GM19025 (cell line): Measurements from ENCODE around the gene R3HDM2.

Experiments
- ATAC-seq: cut with Tn5 transposase; IDR thresholded peaks from one replicate; pipeline ENCODE4 v1.9.1; 2021; ENCODE audit warnings: mild to moderate bottlenecking, low read depth, moderate library complexity; ENCODE audit not compliant: unreplicated experiment

The R3HDM2 gene

DNA sequence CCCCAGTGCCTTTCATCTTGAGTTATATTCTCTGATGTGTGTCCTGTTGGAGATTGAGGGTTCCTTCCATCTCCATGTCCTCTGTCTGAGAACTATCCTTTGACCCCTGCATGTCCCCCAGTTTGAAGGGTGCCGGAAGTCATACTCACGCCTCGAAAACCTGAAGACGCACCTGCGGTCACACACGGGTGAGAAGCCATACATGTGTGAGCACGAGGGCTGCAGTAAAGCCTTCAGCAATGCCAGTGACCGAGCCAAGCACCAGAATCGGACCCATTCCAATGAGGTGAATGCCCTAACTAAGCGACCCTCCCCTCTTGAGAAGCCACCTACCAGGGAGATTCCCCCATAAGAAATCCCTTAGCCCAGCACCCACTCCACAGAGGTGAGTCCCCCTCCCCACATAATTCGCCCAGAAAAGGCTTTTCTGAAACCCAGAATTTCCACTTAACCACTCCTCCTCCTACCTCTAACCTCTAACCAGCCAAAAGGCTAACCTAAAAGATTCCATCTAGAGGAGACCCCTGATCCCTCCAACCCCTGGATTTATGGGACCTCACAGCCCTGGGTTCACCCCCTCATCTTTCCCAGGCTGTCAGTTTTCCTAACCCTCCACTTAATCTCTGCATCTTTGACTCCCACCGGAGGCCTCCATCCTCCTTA is 36.5 kb upstream of the R3HDM2 start:
- no peak for ATAC-seq

DNA sequence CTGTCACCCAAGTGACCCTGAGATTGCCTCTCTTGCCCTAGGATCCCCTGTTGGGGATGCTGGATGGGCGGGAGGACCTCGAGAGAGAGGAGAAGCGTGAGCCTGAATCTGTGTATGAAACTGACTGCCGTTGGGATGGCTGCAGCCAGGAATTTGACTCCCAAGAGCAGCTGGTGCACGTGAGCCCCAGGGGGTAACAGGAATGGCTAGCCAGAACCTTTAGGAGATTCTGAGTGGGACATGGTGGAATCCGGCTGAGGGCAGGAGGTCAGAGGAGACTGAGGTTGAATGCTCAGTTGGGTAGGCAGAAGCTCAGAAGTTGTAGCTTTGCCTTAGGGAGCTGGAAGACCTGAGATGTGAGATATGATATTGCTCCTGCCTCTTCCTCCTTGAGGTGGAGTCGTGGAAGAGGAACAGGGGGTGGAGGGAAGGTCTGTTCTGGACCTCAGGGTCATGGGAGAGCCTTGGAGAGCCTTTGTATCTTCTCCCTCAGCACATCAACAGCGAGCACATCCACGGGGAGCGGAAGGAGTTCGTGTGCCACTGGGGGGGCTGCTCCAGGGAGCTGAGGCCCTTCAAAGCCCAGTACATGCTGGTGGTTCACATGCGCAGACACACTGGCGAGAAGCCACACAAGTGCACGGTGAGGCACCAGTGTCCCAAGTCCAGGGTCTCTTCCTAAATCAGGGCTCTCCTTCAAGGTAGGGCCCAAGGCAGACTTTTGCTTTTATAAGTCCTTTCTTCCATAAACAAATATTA is 35.1 kb upstream of the R3HDM2 start:
- no peak for ATAC-seq

DNA sequence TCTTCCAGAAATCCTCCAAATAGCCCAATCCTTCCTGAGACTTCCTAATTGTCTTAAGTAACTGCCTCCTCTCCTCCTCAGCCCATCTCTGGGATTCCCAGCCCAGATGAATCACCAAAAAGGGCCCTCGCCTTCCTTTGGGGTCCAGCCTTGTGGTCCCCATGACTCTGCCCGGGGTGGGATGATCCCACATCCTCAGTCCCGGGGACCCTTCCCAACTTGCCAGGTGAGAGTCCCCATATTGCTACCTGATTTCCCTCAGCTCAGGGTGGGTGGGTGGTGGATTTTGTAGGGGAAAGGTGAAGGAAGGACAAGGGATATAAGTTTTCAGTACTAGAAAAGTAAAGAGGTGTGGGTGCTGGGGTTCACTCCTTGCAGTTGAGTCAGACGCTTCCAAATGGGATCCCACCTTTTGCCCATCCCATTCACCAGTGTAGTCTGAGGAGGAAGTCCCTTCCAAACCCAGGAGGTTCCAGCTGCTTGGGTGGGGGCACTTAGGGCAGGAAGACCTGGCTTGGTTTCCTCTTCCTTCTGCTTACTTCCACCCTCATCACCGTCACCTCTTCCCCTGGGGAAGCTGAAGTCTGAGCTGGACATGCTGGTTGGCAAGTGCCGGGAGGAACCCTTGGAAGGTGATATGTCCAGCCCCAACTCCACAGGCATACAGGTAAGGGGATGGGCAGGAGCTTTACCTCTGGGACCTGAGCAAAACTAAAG is 34.3 kb upstream of the R3HDM2 start:
- no peak for ATAC-seq

DNA sequence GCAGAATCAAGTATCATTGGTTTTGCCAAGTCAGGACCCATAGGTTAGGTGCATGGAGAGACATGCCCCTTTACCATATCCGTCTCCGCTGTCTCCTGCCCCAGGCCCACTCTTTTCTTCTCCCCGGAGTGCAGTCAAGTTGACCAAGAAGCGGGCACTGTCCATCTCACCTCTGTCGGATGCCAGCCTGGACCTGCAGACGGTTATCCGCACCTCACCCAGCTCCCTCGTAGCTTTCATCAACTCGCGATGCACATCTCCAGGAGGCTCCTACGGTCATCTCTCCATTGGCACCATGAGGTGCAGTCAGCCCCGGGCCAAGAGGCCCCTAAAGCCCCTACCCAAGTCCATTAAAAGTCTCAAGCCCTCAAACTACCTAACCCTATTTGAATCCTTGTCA is 33.7 kb upstream of the R3HDM2 start:
- no peak for ATAC-seq

DNA sequence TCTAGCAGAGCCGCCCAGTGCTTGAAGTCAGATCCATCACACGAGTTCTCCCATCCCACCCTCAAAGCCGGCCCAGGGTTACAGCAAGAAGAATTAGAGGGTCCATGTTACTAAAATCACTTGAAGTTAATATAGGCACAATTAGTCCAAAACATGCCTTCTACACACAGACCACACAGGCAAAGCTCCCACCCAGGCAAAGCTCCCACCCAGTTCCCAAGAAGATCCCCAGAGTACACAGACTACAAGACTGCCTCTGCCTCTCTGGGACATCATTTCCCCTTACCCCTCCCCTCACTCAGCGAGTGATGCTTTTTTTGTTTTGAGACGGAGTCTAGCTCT is 32.0 kb upstream of the R3HDM2 start:
- ATAC-seq = no peak

DNA sequence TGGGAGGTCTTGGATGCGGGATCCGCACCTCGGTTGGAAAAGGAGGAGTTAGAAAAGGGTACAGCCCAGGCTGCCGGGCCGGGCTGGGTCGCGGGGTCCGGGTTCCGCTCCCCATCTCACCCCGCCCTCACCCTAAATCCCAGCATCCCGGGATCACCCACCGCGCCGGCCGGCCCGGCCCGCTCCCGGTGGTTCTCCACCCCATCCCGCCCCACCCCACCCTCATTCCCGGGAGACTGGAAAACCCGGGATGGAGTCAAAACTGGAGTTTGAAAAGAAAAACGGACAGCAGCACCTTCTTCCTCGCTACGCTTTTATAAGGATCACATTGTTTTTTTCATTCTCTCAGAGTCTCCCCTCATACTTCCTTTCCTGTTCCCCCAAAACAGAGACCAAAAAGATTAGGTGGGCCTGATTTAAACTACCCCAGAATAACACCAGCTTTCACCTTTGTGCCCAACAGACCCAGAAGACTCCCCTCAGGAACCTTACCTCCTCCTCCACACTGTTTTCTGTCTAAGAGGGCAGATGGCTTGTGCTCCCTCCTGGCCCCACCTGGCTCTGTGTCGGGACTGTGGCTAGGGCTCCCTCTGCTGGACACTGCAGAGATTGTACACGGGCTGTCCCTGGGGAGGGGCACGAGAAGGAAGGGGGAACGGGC is 31.5 kb upstream of the R3HDM2 start:
- peak; percentile 57 for ATAC-seq

DNA sequence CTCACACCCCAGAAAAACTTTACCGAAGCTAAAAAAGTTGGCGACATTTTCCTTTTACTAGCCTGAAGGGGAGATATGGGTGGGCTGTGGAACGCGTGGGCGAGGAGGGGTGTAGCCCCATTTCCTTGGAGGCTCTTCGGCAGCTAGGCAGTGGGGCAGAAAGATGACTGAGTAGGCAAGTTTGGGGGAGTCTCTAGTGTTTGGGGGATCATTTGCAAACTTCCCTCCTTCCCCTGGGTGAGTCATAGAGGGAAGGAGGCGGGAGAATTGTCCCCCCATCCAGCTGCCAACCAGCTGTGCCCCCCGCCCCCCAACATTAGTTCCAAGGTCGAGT is 31.0 kb upstream of the R3HDM2 start:
- ATAC-seq = no peak

DNA sequence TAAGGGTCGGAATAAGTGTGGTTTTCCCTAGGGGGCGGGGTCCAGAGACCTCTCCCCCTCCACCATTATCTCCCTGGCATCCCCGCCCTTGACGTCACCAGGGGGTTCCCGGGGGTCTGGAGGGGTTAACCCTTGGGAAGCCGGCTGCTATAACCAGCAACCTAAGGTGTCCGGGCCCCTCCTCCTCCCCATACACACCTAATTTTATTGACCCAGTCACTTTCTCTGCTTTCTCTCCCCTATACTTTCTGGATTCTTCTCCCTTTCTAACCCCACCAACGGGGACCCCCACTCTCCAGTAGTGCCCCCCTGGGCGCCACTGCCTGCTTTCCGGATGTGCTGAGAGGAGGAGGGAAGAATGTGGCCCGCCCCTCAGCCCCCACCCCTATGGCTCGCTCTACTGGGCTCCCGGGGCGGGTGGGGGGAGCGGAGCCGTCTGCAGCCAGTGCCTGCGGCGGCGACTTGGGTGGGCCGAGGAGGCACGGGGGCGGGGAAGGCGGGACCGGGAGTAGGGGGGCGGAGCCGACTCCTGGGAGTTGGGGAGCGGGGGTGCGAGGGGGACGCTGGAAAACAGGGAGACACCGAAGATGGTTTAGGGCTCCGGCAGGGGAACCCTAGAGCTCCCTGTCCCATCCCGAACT is 30.6 kb upstream of the R3HDM2 start:
- no peak for ATAC-seq

DNA sequence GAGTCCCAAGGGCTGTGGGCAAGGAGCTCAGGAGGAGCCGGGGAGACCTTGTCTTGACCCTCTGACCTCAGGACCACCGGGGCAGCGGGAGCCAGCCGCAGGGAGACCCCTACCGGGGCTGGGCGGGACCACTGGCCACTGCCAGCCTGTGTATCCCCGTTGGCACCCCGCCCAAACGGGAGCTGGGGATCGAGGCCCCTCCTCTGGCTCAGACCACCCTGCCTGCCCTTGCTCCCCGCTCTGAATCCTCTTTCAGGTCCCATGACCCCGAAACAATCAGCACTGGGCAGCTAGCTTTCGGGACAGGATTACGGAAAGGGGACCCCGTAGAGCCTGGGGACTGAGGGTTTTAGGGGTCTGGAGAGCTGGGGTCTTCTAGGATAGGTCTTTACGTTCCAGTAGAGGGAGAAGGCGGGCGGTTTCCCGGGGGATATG is 30.0 kb upstream of the R3HDM2 start:
- no peak for ATAC-seq

DNA sequence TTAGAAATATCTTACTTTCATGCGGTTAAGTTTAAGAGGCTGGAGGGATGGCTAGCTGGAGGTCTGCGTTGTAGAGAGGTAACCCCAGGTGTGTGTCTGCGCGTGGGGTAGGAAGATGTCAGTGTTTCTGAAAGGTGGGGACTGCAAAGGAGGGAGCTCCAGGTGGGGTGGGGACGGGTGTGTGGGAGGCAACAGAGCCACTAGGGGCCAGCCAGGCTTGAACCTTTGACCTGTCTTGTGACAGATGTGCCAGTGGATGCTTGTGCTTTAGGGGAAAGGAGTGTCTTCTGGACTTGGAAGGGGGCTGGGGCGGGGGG is 29.6 kb upstream of the R3HDM2 start:
- ATAC-seq = no peak

DNA sequence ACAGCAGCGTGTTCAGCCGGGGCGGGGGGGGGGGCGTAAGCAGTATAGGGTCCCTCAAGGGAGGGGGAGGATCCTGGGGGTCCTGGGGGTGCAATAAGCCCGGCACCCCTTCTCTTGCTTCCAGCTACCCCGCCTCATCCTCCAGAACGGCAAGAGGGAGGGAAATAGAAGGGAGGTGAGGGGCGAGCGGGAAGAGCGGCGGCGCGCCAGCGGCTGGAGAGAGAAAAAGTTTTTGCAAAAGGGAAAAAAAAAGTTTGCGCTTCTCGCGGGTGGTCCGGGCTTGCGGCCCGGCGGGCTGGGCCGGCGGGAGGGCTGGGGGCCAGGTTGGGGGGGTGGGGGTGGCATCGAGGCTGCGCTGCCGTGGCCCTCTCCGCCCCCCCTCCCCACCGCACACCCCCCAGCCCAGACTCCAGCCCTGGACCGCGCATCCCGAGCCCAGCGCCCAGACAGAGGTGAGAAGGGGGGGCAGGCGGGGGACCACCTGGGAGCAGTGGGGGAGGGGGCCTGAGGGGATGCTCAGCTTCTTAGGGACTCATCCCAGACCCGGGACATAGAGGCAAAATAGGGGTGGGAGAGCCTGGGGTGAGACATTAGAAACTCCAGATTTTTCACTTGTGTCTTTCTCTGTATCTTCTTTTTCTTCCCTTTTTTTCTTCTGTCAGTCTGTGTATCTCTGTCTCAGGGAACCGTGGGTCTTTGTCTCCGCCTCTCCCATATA is 29.1 kb upstream of the R3HDM2 start, which contains the start of gene GLI1:
Gene GLI1, plus strand, starts transcription at position 36 of the 718 bp plus-strand sequence. CDS start 3,907 bp downstream, outside the sequence.
- ATAC-seq = no peak

DNA sequence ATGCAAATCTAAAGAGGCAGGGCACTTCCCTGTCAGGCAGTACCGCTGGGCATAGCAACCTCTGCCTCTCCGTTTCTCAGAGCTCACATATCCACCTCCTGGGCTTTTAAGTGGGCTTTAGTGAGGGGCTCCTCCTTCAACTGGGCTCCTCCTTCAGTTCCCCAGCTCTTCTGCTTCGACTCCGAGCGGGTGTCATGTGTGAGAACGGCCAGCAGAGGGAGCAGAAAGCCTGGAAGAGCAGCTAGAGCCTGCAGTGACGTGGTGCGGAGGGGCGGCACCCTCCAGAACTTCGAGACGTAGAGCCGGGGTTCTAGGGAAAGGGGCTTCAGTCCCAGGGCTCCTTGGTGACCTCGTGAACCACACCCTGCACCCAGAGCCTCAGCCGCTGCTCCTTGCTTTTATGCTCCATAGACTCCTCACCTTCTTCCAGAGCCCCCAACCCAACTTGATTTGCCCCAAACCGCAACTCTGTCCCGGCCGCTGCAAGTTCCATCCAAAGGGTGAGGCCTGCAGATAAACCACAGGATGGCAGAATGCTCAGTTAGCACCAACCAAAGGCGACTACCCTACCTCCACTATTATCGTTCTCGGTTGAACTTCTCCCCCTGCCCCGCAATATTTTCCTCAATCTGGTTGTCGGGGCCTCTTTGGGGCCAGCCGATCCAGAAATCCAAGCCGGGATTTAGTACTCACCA is 28.4 kb upstream of the R3HDM2 start:
- peak; percentile 45 for ATAC-seq

DNA sequence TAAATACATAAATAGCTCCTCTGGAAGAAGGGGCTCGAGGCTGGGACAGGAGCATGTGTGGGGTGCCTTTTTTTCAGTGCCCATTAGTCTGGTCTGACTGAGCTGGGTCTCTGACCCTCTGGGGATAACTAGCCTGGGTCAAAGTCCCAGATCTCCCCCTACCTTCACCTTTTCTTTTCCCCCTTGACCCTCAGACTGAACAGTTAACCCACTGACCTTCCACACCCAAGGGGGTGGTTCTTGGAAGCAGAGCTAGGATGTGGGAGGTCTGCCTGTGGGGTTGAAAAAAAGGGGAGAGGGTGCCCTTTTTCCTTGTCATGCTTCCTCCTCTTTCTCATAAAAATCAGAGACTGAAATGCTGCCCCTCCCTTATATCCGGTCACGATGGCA is 27.8 kb upstream of the R3HDM2 start:
- ATAC-seq = no peak

DNA sequence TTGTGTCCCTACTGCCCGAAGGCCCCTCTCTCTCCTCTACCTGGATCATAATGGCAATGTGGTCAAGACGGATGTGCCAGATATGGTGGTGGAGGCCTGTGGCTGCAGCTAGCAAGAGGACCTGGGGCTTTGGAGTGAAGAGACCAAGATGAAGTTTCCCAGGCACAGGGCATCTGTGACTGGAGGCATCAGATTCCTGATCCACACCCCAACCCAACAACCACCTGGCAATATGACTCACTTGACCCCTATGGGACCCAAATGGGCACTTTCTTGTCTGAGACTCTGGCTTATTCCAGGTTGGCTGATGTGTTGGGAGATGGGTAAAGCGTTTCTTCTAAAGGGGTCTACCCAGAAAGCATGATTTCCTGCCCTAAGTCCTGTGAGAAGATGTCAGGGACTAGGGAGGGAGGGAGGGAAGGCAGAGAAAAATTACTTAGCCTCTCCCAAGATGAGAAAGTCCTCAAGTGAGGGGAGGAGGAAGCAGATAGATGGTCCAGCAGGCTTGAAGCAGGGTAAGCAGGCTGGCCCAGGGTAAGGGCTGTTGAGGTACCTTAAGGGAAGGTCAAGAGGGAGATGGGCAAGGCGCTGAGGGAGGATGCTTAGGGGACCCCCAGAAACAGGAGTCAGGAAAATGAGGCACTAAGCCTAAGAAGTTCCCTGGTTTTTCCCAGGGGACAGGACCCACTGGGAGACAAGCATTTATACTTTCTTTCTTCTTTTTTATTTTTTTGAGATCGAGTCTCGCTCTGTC is 26.1 kb upstream of the R3HDM2 start:
- no peak for ATAC-seq

DNA sequence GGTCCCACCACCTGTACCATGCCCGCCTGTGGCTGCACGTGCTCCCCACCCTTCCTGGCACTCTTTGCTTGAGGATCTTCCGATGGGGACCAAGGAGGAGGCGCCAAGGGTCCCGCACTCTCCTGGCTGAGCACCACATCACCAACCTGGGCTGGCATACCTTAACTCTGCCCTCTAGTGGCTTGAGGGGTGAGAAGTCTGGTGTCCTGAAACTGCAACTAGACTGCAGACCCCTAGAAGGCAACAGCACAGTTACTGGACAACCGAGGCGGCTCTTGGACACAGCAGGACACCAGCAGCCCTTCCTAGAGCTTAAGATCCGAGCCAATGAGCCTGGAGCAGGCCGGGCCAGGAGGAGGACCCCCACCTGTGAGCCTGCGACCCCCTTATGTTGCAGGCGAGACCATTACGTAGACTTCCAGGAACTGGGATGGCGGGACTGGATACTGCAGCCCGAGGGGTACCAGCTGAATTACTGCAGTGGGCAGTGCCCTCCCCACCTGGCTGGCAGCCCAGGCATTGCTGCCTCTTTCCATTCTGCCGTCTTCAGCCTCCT is 25.4 kb upstream of the R3HDM2 start:
- peak; percentile 28 for ATAC-seq

DNA sequence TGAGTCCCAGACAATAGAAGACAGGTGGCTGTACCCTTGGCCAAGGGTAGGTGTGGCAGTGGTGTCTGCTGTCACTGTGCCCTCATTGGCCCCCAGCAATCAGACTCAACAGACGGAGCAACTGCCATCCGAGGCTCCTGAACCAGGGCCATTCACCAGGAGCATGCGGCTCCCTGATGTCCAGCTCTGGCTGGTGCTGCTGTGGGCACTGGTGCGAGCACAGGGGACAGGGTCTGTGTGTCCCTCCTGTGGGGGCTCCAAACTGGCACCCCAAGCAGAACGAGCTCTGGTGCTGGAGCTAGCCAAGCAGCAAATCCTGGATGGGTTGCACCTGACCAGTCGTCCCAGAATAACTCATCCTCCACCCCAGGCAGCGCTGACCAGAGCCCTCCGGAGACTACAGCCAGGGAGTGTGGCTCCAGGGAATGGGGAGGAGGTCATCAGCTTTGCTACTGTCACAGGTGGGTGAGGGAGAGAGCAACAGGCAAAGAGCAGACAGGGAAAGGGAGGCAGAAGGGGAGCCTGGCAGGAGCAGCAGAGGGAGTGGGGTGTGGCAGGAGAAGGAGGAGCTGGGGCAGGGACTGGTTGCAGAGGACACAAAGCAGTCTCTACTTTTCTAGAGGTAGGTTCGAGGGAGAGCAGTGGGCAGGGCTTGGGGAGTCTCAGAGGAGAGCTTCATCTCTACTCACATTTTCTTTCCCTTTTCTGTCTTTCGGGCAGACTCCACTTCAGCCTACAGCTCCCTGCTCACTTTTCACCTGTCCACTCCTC is 24.7 kb upstream of the R3HDM2 start:
- no peak for ATAC-seq

DNA sequence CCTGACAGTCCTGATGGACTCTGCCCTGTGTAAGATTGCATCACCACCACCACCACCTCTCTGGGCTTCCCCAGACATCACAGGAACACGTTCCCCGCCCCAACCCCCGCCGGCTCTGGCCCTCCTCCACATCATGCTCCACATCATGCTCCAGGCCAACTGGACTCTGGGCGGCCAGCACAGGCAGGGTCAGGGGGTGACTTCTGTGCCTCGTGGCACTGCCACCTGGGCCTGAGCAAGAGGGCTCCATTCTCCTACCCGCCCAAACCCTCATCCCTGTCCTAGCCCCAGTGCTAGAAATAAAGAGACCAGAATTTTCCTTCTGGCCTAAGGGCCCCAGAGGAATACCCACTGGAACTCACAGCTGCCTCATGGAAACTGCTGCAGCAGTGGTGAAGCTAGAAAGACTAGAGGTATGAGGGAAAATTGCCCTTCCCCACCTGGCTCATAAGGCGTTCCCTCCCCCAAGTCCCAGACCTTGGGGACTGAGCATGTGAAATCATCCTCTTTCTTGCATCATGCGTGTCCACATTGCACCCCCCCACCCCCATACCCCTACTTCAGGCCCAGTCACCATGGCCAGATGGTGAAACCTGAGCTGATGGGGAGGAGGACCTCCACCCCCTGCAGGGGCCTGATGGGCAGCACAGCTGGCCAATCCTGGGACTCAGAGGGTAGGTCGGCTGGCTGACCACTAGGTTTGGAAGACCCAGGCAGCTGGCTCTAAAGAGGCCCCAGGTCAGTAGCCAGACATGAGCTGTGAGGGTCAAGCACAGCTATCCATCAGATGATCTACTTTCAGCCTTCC is 23.9 kb upstream of the R3HDM2 start, which contains the start of gene INHBE:
Gene INHBE, plus strand, starts transcription at position 742 of the 808 bp plus-strand sequence. CDS start 230 bp downstream, outside the sequence.
- ATAC-seq = no peak
